Cardiac muscle cell (in vitro differentiated cells and primary cell): ENCODE measurements around the gene SP100. TPM values are rescaled to one million over a fixed set of nuclear protein-coding genes. Genes with fewer than 3 reads are reported as not detected.

Experiments used
- DNase-seq, 2 donors: peaks; one replicate each; pipeline versions ENCODE4 v3.0.0 to v3.0.0-alpha.2; 2010 to 2017; ENCODE audit warnings: low read depth in 1 of 2, low spot score in 1 of 2
- H3K27ac ChIP-seq: fragments of 200-600 bp; sonication (generic); 2 replicates; pipeline ENCODE4 v1.5.1; 2016
- H3K27me3 ChIP-seq: fragments of 200-600 bp; sonication (generic); 2 replicates; pipeline ENCODE4 v1.6.0; 2016; ENCODE audit warnings: control low read depth
- H3K36me3 ChIP-seq: fragments of 200-600 bp; sonication (generic); 2 replicates; pipeline ENCODE4 v1.5.1; 2016; ENCODE audit warnings: control low read depth
- H3K4me1 ChIP-seq: fragments of 200-600 bp; sonication (generic); 2 replicates; pipeline ENCODE4 v1.8.1; 2017; ENCODE audit warnings: low read depth, mild to moderate bottlenecking, mixed run types
- H3K4me3 ChIP-seq: fragments of 200-600 bp; sonication (generic); 2 replicates; pipeline ENCODE4 v1.5.1; 2016; ENCODE audit warnings: mild to moderate bottlenecking
- H3K9me3 ChIP-seq: fragments of 200-600 bp; sonication (generic); 2 replicates; pipeline ENCODE4 v1.5.1; 2017; ENCODE audit warnings: low read depth, mild to moderate bottlenecking, control low read depth
- polyA plus RNA-seq: library from polyadenylated mRNA; unstranded; fragments of >200 nt; fragmentation: Nextera tagmentation; extraction: Ambion mirVana; gene quantifications from 2 replicates; pipeline ENCODE4 v1.2.1, GENCODE V29; 2016
- total RNA-seq: library from RNA; depleted of rRNA; stranded (reverse); fragments of >200 nt; gene quantifications from 2 replicates; pipeline ENCODE4 v1.2.3, GENCODE V29; 2016
- TF ChIP-seq, protein P1 (sequence below): IDR thresholded peaks from 2 replicates; pipeline ENCODE4 v1.5.1; 2012; ENCODE audit warnings: low read depth, mild to moderate bottlenecking, low read length

Gene SP100
- total and polyA plus RNA-seq, 2 experiments from 2014 or later, result 2.0 TPM; not detected in 1

DNA sequence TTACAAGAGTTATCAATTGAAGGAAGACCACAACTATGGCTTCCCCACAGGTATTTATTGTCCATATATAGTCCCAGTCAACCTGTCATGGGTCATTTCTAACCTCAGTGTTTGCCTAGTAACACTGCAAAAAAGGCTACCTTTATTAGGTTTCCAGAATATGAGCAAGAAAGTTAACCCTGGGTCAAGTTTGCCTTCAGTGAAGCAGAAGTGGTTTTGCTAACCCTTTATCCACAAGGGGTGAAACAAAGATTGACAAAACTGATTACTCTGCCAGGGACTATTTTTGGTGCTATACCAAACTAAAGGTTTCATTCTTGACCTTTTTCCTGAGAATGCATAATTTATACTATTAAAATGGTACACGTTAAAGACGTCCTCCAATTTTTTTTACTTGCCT is 28.8 kb downstream of the SP100 start:
- Histone ChIP-seq H3K27me3 (no peaks in the 10 kb centered on the region), H3K4me1 (no peaks in the 10 kb centered on the region), H3K36me3 (no peaks in the 10 kb centered on the region), H3K27ac (no peak overlapping the region), H3K4me3 (no peak overlapping the region), H3K9me3 (no peaks in the 10 kb centered on the region)
- TF ChIP-seq, protein P1, sequence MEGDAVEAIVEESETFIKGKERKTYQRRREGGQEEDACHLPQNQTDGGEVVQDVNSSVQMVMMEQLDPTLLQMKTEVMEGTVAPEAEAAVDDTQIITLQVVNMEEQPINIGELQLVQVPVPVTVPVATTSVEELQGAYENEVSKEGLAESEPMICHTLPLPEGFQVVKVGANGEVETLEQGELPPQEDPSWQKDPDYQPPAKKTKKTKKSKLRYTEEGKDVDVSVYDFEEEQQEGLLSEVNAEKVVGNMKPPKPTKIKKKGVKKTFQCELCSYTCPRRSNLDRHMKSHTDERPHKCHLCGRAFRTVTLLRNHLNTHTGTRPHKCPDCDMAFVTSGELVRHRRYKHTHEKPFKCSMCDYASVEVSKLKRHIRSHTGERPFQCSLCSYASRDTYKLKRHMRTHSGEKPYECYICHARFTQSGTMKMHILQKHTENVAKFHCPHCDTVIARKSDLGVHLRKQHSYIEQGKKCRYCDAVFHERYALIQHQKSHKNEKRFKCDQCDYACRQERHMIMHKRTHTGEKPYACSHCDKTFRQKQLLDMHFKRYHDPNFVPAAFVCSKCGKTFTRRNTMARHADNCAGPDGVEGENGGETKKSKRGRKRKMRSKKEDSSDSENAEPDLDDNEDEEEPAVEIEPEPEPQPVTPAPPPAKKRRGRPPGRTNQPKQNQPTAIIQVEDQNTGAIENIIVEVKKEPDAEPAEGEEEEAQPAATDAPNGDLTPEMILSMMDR, result no peak
- DNase-seq, result no peak

DNA sequence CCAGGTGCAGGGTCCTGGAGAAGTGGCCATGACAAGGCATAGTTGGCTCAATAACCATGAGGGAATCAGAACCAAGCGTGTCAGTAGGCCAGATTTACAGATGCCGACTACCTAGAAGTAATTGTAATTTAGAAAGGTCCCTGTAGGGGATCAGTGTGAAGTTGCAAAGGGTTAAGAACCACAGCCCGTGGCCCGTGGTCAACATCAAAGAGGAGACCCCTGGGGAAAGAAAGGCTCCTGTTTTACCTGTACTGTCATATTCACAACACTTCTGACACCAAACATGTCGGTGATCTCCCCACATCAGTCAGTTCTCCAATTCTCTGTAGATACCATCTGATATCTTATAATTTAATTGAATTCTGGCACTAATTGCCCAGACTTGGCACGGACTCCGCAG is 31.0 kb downstream of the SP100 start:
- no peaks in the 10 kb centered on the region for H3K36me3 ChIP-seq
- DNase-seq, result no peak
- no peaks in the 10 kb centered on the region for H3K9me3 ChIP-seq
- no peaks in the 10 kb centered on the region for H3K27me3 ChIP-seq
- H3K4me3 ChIP-seq, result no peak overlapping the region
- H3K27ac ChIP-seq, result no peak overlapping the region
- H3K4me1 ChIP-seq, result no peaks in the 10 kb centered on the region
- TF ChIP-seq, protein P1, result no peak

DNA sequence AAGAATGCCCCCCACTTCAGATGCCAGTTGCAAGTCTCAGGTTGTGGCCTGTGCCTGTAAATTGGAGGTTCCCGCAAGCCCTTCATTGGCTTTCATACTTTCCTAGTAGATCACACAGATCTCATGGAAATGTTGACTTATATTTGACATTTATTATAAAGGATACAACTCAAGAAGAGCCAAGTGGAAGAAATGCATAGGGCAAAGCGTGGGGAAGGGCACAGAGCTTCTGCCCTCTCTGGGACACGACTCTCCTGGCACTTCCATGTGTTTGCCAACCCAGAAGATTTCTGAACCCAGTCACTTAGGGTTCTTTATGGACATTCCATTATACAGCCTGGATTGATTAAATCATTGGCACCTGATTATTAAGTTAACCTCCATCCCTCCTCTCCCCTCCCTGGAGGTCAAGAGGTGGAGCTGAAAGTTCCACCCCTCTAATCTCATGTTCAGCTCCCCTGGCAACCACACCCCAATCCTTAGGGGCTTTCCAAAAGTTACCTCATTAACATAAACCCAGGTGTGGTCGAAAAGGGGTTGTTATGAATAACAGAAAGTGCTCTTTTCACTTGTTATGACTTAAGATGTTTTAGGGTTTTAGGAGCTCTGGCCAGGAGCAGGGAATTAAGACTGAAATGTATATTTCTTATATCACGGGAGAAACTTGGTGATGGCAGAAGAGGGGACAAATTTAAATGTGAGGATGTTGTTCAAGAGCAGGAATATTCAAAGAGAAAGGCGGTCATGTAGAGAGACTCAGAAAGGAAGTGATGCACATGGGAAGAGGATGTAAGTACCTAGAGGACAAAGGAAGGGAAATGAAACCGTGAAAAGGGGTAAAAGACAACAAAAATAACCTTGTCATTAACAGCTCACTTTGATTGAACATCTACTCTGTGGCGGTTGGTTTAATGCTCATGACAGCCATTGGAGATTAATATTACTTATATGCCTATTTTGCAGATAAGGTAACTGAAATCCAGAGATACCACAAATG is 31.8 kb downstream of the SP100 start:
- DNase-seq, result no peak
- Histone ChIP-seq H3K27me3 (no peaks in the 10 kb centered on the region), H3K9me3 (no peaks in the 10 kb centered on the region), H3K4me1 (no peaks in the 10 kb centered on the region), H3K4me3 (no peak overlapping the region), H3K36me3 (no peaks in the 10 kb centered on the region), H3K27ac (no peak overlapping the region)
- TF ChIP-seq, protein P1, result no peak

DNA sequence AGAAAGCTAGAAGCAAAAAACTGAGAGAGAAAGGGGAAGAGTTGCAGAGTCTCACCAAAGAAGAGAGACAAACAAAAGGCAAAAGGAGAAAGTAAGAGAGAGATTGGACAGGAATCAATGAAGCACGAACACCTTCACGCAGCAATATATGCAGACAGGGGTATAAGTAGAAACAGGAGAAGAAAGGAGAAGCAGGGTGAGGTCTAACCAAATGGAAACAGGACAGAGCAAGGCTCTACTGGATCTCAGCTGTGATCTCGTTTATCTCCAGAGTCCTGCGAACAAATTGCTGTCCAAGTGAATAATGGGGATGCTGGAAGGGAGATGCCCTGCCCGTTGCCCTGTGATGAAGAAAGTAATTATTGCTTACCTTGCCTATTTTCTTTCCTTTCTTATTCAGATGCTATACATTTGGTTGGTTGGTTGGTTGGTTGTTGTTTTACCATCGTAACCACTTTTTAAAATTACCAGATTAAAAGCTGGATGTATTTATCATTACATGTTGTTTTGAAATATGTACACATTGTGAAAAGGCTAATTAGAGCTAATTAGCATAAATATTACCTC is 34.0 kb downstream of the SP100 start:
- H3K4me3 ChIP-seq, result no peak overlapping the region
- H3K4me1 ChIP-seq, result no peaks in the 10 kb centered on the region
- H3K36me3 ChIP-seq, result no peaks in the 10 kb centered on the region
- H3K9me3 ChIP-seq, result no peaks in the 10 kb centered on the region
- H3K27me3 ChIP-seq, result no peaks in the 10 kb centered on the region
- TF ChIP-seq, protein P1, result no peak
- H3K27ac ChIP-seq, result no peak overlapping the region
- no peak for DNase-seq

DNA sequence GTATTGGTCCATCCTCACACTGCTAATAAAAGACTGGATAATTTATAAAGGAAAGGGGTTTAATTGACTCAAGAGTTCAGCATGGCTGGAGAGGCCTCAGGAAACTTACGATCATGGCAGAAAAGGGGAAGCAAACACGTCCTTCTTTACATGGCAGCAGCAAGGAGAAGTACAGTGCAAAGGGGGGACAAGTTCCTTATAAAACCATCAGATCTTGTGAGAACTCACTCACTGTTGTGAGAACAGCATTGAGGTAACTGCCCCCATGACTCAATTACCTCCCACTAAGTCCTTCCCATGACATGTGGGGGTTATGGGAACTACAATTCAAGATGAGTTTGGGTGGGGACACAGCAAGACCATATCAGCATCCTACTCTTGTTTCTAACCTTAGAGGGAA is 37.0 kb downstream of the SP100 start:
- H3K27me3 ChIP-seq, result no peaks in the 10 kb centered on the region
- H3K27ac ChIP-seq, result no peak overlapping the region
- no peaks in the 10 kb centered on the region for H3K9me3 ChIP-seq
- H3K4me3 ChIP-seq, result no peak overlapping the region
- no peaks in the 10 kb centered on the region for H3K36me3 ChIP-seq
- H3K4me1 ChIP-seq, result no peaks in the 10 kb centered on the region
- TF ChIP-seq, protein P1, result no peak
- no peak for DNase-seq
